NCI-H146 treated with DMSO at 0.1 percent for 48 hours (cell line): ENCODE results near the gene AUTS2.

ENCODE experiments used
- DNase-seq: peaks from one replicate; lab custom pipeline; 2025; ENCODE audit not compliant: unreplicated experiment; lab: John Stamatoyannopoulos, UW

Gene AUTS2

GRCh38 chr7:69813637-69814240 lies 215.5 kb downstream of the AUTS2 start:
- no peak for DNase-seq

GRCh38 chr7:69814421-69814962 lies 216.2 kb downstream of the AUTS2 start:
- DNase-seq, result no peak

GRCh38 chr7:69816501-69816900 lies 218.2 kb downstream of the AUTS2 start:
- no peak for DNase-seq

- DNase-seq, result no peak
Measured at GRCh38 chr7:69817121-69817520, 218.8 kb downstream of the AUTS2 start.

- no peak for DNase-seq
Measured at GRCh38 chr7:69817841-69818635, 219.8 kb downstream of the AUTS2 start.

GRCh38 chr7:69818636-69819332 lies 220.5 kb downstream of the AUTS2 start:
- DNase-seq, result no peak

- no peak for DNase-seq
Measured at GRCh38 chr7:69819333-69819705, 221.0 kb downstream of the AUTS2 start.

- DNase-seq, result no peak
Measured at GRCh38 chr7:69820479-69821192, 222.4 kb downstream of the AUTS2 start.

GRCh38 chr7:69822386-69822785 lies 224.1 kb downstream of the AUTS2 start:
- no peak for DNase-seq

- peak; percentile 76 for DNase-seq
Measured at GRCh38 chr7:69823151-69823744, 225.0 kb downstream of the AUTS2 start.

GRCh38 chr7:69825113-69825972 lies 227.1 kb downstream of the AUTS2 start:
- no peak for DNase-seq

- no peak for DNase-seq
Measured at GRCh38 chr7:69826283-69826682, 228.0 kb downstream of the AUTS2 start.

- no peak for DNase-seq
Measured at GRCh38 chr7:69827140-69827539, 228.9 kb downstream of the AUTS2 start.

- no peak for DNase-seq
Measured at GRCh38 chr7:69827558-69827957, 229.3 kb downstream of the AUTS2 start.

GRCh38 chr7:69832356-69832755 lies 234.1 kb downstream of the AUTS2 start:
- DNase-seq, result no peak

GRCh38 chr7:69833964-69834363 lies 235.7 kb downstream of the AUTS2 start:
- no peak for DNase-seq

GRCh38 chr7:69836702-69837101 lies 238.4 kb downstream of the AUTS2 start:
- no peak for DNase-seq

- DNase-seq, result peak; percentile 98
Measured at GRCh38 chr7:69837387-69838068, 239.3 kb downstream of the AUTS2 start.

- no peak for DNase-seq
Measured at GRCh38 chr7:69839782-69840181, 241.5 kb downstream of the AUTS2 start.
